GM18499 (cell line): ENCODE measurements around the gene USP20.
"Not testable (repeated sequence)": the region's sequence is repeated elsewhere in the genome, so short reads cannot be mapped to it uniquely, and the experiment has no call there.

Experiments used
- ATAC-seq: cut with Tn5 transposase; IDR thresholded peaks from one replicate; pipeline ENCODE4 v1.9.1; 2021; ENCODE audit warnings: moderate number of reproducible peaks; ENCODE audit not compliant: insufficient read depth, unreplicated experiment

USP20 gene

DNA sequence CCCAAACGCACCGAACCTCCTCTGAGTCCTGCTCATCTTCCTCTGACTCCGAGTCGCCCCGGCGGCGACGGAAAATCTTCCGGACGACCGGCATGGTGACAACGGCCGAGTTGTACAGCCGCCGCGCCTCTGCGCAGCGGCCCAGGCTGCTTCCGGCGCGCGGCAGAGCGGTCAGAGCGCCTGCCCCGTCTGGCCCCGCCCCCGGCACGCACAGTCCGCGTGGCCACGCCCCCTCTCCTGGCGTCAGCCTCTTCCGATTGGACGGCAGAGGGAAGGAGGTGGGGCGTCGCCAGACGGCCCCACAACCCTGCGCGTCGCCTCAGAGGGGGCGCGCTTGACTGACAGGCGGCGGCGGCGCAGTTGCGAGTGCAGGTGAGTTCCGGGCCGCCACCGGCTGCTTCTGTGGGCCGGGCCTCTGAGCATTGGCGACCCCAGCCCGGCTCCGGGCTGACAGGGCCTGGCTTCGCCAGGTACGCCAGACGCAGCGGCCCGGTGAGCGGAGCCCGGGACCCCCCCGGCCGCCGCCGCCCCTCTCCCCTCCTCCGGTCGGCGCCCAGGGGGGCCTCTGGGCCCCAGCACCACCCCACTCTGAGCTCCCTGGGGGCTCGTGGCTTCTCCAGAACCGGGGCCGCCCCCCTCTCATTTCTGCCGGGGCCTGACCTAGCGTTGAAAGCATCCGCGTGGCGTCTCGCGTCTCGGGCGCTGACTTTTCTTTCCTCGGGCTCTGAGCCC is at the start of gene USP20, which contains the start of gene C9orf78:
TSS of gene USP20 (plus strand) at position 331 of the 732 bp plus-strand sequence. CDS start 17,098 bp downstream, outside the sequence.
TSS of gene C9orf78 (minus strand) at position 148 of the 732 bp plus-strand sequence. CDS start at position 94, 54 bp downstream.
- ATAC-seq = no peak

DNA sequence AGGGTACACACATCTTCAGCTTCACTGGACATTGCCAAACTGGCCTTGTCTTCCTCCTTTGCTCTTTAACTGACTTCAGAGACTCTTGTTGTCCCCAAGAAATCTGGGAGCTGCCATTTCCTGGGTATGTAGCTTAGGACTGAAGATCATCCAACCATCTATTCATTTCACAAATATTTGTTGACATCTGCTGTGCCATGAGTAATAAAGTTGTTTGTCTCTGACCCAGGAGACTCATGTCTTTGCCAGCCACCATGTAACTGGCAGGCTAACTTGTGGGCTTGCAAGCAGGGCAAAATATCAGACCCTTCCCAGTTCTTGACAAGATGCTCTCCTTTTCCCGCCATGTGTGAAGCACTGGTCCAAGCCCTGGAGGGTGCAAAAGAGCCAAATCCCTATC is 49.4 kb upstream of the USP20 start:
- no peak for ATAC-seq

GRCh38 chr9:129786481-129786880 is 48.8 kb upstream of the USP20 start:
- no peak for ATAC-seq

GRCh38 chr9:129794549-129794948 is 40.7 kb upstream of the USP20 start:
- no peak for ATAC-seq

DNA sequence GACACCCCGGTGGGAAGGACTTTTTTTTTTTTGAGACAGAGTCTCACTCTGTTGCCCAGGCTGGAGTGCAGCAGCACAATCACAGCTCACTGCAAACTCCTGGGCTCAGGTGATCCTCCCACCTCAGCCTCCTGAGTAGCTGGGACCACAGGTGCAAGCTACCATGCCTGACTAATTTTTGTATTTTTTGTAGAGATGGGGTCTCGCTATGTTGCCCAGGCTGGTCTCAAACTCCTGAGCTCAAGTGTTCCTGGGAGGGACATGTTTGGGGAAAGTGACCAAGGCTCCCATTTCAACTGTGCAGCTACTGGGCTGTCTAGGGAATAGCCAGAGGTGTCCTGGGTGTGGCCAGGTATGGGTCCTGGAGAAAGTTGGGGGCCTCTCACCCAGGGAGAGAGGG is 39.2 kb upstream of the USP20 start:
- ATAC-seq = not testable (repeated sequence)

GRCh38 chr9:129798973-129799372 is 36.3 kb upstream of the USP20 start:
- no peak for ATAC-seq

- ATAC-seq = no peak
These were observed 33.8 kb upstream of the USP20 start for GRCh38 chr9:129801504-129801903.

GRCh38 chr9:129802833-129803675 is 32.2 kb upstream of the USP20 start, which contains the start of gene TOR1B:
TOR1B (plus strand) TSS chr9:129803184; CDS start chr9:129803213, 29 bp downstream.
- ATAC-seq = peak; percentile 59

DNA sequence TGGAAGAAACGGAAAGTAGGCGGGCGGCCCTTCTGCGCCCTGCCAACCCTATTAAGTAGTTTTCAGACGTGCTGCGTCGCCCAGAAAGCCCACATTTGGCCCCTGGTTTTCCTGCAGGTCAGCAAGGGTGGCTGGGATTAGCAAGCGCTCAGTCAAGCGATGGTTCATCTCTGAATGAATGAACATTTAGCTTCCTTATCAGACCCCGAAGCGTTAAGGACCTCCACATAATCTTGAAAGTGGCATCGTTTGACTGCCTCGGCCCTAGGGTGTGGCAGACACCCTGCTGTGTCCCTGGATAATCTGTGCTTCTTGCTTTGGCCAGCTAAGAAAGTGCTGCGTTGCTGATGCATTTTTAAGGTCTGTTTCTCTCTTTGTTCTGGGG is 31.6 kb upstream of the USP20 start:
- no peak for ATAC-seq

DNA sequence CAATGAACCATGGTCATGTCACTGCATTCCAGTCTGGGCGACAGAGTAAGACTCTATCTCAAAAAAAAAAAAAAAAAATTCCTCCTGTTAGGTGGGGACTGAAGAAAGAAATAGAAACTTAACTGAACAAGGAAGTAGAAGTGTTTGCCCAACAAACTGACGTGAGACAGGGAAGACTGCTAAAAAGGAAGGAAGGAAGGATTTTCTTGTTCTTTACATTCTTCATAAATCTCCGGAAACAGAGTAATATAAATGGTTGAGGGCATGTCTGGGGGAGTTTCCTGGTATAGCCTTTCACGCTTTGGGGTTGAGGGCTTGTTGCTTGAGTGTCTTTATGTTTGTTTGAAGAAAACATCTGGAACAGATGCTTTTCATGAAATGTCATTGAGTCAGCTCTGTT is 29.2 kb upstream of the USP20 start:
- ATAC-seq = no peak

DNA sequence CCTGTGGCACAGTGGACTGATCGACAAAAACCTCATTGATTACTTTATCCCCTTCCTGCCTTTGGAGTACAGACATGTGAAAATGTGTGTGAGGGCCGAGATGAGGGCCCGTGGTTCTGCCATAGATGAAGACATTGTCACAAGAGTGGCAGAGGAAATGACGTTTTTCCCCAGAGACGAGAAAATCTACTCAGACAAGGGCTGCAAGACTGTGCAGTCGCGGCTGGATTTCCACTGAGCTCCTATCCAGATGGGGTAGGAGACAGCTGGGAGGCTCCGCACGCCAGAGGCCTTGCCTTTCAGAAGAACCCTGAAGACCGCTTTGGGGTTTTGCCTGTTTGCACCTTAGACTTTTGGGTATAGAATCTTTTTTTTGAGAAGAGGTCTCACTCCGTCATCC is 25.9 kb upstream of the USP20 start:
- ATAC-seq = no peak

- ATAC-seq = no peak
These were observed 25.1 kb upstream of the USP20 start for GRCh38 chr9:129810116-129810515.

- ATAC-seq = no peak
These were observed 24.5 kb upstream of the USP20 start for GRCh38 chr9:129810788-129811187.

GRCh38 chr9:129811967-129812363 is 23.3 kb upstream of the USP20 start:
- no peak for ATAC-seq

- no peak for ATAC-seq
These were observed 22.9 kb upstream of the USP20 start for GRCh38 chr9:129812385-129812784.

DNA sequence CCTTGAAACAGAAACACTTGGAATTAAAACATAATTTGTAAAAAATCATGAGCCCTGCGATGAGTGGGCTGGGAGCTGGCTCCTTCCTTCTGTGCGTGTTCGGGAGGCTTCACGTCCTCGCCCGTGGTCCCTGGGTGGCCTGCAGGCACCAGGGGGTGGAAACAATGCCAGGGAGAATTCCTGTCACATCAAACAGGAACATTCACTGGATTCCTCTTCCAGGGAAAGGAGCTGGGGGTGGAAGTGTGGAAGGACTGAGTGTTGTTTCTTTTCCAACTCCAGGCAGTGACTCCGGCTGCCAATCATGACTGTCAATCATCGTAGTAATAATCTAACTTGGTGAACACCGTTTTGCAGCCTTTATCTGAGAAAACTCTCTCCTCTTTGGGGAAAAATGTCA is 21.6 kb upstream of the USP20 start:
- no peak for ATAC-seq

- no peak for ATAC-seq
These were observed 20.6 kb upstream of the USP20 start for GRCh38 chr9:129814432-129815223.

- ATAC-seq = no peak
These were observed 20.0 kb upstream of the USP20 start for GRCh38 chr9:129815278-129815677.

DNA sequence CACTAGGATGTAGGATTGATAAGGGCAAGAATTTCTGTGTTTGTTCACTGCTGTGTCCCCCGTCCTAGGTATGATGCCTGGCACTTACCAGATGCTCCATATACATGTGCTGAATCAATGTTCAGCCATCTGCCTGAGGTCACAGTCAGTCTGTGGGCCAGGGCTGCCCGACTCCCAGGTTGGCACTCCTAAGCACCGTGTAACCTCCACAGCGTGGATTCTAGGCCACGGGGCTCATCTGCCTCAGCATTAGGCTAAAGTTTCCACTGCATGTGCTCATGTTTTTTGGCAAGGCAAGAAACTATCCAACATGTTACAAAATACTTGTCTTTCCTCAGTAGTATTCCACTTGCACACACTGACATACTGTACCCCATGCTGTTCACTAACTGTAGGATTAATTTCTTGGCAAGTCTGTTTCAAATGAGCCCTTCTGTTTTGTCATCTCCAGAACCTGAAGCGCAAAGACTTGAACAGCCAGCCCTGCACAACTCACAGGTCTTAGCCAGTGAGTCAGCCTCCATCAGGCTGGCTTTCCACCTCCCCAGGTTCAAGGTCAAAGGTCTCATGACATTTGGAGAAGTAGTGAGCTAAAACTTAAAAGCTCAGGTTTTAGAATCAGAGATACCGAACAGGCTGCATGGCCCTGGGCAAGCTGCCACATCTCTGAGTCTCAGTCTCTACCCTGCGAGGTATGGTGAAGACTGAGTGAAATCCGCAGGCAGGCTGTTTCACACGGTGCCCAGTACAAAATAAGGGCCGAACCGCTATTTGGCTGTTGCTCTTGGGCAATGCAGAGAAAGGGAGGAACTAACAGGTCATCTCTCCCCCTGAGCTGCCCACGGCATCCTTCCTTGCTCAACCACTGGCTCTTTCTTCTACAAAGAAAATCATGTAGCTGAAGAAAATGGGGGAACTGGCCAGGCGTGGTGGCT is 18.5 kb upstream of the USP20 start:
- no peak for ATAC-seq
